GM18499 (cell line): ENCODE measurements around the gene CAMP.
"Not testable (repeated sequence)": the region's sequence is repeated elsewhere in the genome, so short reads cannot be mapped to it uniquely, and the experiment has no call there.

Experiments
- ATAC-seq: cut with Tn5 transposase; IDR thresholded peaks from one replicate; pipeline ENCODE4 v1.9.1; 2021; ENCODE audit warnings: moderate number of reproducible peaks; ENCODE audit not compliant: insufficient read depth, unreplicated experiment

The CAMP gene

GRCh38 chr3:48211776-48212175, 11.5 kb upstream of the CAMP start:
- ATAC-seq, result not testable (repeated sequence)

- ATAC-seq, result no peak
Measured at GRCh38 chr3:48214225-48214624, 9.1 kb upstream of the CAMP start.

- ATAC-seq, result no peak
Measured at GRCh38 chr3:48215019-48215418, 8.3 kb upstream of the CAMP start.

- ATAC-seq, result no peak
Measured at GRCh38 chr3:48215466-48215865, 7.8 kb upstream of the CAMP start.

GRCh38 chr3:48215876-48216275, 7.4 kb upstream of the CAMP start:
- ATAC-seq, result no peak

GRCh38 chr3:48217449-48217848, 5.8 kb upstream of the CAMP start:
- no peak for ATAC-seq

GRCh38 chr3:48218537-48218936, 4.8 kb upstream of the CAMP start:
- no peak for ATAC-seq

- no peak for ATAC-seq
Measured at GRCh38 chr3:48219543-48219942, 3.8 kb upstream of the CAMP start.

GRCh38 chr3:48220746-48221145, 2.5 kb upstream of the CAMP start:
- no peak for ATAC-seq

- ATAC-seq, result no peak
Measured at GRCh38 chr3:48225587-48225986, 2.3 kb downstream of the CAMP start.

GRCh38 chr3:48226939-48227338, 3.6 kb downstream of the CAMP start:
- no peak for ATAC-seq

GRCh38 chr3:48232232-48232631, 8.9 kb downstream of the CAMP start:
- ATAC-seq, result no peak

GRCh38 chr3:48232734-48233133, 9.4 kb downstream of the CAMP start:
- ATAC-seq, result no peak

- ATAC-seq, result no peak
Measured at GRCh38 chr3:48233542-48233941, 10.2 kb downstream of the CAMP start.

- ATAC-seq, result no peak
Measured at GRCh38 chr3:48236531-48236930, 13.2 kb downstream of the CAMP start.

GRCh38 chr3:48238531-48239085, 15.3 kb downstream of the CAMP start:
- ATAC-seq, result no peak

- ATAC-seq, result no peak
Measured at GRCh38 chr3:48240000-48240963, 17.0 kb downstream of the CAMP start.

- no peak for ATAC-seq
Measured at GRCh38 chr3:48241796-48242455, 18.6 kb downstream of the CAMP start.

GRCh38 chr3:48243886-48244285, 20.6 kb downstream of the CAMP start:
- ATAC-seq, result no peak

GRCh38 chr3:48244461-48244860, 21.2 kb downstream of the CAMP start:
- ATAC-seq, result no peak

GRCh38 chr3:48245136-48245535, 21.8 kb downstream of the CAMP start:
- ATAC-seq, result no peak
